ENCODE data around the gene DDB1.

DNA sequence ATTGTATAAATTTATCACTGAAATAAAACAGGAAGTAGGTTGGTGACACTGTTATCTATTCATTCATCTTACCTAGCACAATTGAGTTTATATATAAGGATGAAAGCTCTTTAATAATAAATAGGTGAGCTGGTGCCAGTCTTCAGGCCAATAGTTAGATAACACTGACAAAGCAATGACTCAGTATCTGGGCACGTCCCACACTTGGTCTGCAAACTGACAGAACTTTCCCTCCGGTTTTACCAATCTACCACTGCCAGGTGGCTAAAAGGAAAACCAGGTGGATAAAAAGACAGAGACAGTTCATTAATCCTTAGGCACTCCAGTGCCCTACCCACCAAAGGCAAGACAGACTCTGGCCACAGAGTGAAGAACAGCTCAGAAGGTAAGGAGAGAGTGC lies 17.6 kb downstream of the DDB1 start:
- no peak for TF ChIP-seq CTCF (IDR thresholded peaks at IDR 0.05; ENCODE audit: low read depth, low read length, poor library complexity, severe bottlenecking)
- no peak for TF ChIP-seq EZH2phosphoT487 (IDR thresholded peaks at IDR 0.05; ENCODE audit: borderline replicate concordance, low read length)
